ENCODE results near the gene TIMP3. TPM values are rescaled to one million over a fixed set of nuclear protein-coding genes. Genes with fewer than 3 reads are reported as not detected.
A peak's percentile ranks its signal among the peaks of the same experiment; 100 is the strongest.

TIMP3 gene
- total RNA-seq, 6 donors from 2014 or later, result 196 to 659 (median 531) TPM

DNA sequence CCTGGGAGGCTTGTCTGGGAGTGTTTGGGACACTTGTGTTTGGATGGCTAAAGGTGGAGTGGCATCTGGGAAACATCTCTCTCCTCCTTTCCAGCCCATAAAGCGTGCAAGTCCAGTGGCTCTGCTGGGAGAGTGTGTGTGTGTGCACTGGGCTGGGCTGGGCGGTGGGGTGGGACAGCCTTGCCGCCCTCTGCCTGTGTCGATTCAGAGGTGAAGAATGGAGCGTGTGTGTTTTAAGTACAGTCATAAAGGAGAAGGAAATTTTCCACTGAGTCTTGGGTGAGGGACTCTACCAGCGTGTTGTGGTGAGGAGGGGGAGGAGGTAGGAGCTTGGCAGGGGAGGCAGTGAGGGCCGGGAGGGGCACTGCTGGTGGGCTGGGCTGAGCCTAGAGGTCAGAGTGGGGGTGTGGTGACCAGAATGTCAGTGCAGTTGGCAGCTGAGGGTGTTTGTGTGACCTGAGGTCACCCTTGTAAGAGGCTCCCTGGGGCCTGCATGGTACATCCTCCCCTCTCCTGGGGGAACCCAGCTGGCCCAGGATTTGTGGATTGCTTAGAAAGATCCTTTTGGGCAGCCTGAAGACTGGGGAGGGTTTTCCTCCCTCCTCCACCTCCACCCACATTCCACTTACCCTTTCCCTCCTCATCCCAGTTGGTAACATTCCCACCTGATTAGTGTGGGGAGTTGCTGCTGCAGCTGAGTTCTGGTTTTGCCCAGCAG is 1.7 kb downstream of the TIMP3 start:
- peak overlapping the region; percentile 88 to 92 (median 90) for H3K27ac ChIP-seq
- peak overlapping the region; percentile 49 to 95 (median 85) for H3K4me3 ChIP-seq
- H3K27me3 ChIP-seq, result peaks cover 0 to 17% (median 4%) of the 10 kb centered on the region in 4 donors
- TF ChIP-seq EP300 (IDR thresholded peaks at IDR 0.05) (no peak), POLR2A (IDR thresholded peaks at IDR 0.05) (peak in 1 of 4 donors; percentile 11), POLR2AphosphoS5 (IDR thresholded peaks at IDR 0.05) (peak; percentile 19 to 26)
- TF ChIP-seq, protein P1, sequence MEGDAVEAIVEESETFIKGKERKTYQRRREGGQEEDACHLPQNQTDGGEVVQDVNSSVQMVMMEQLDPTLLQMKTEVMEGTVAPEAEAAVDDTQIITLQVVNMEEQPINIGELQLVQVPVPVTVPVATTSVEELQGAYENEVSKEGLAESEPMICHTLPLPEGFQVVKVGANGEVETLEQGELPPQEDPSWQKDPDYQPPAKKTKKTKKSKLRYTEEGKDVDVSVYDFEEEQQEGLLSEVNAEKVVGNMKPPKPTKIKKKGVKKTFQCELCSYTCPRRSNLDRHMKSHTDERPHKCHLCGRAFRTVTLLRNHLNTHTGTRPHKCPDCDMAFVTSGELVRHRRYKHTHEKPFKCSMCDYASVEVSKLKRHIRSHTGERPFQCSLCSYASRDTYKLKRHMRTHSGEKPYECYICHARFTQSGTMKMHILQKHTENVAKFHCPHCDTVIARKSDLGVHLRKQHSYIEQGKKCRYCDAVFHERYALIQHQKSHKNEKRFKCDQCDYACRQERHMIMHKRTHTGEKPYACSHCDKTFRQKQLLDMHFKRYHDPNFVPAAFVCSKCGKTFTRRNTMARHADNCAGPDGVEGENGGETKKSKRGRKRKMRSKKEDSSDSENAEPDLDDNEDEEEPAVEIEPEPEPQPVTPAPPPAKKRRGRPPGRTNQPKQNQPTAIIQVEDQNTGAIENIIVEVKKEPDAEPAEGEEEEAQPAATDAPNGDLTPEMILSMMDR (IDR thresholded peaks at IDR 0.05), result no peak
- H3K9me3 ChIP-seq, result no peaks in the 10 kb centered on the region
- peaks cover 0 to 29% (median 3%) of the 10 kb centered on the region in 4 donors for H3K36me3 ChIP-seq
- 29 to 42% methylated on average over 7 of the region's 7 CpGs for WGBS, 2 donors
- ATAC-seq (ENCODE audit: low FRiP score in 2 of 2), result peak; percentile 16
- H3K4me1 ChIP-seq, result peaks cover 6 to 25% (median 17%) of the 10 kb centered on the region in 4 donors
- DNase-seq, result peak in 1 of 2 donors; percentile 56

DNA sequence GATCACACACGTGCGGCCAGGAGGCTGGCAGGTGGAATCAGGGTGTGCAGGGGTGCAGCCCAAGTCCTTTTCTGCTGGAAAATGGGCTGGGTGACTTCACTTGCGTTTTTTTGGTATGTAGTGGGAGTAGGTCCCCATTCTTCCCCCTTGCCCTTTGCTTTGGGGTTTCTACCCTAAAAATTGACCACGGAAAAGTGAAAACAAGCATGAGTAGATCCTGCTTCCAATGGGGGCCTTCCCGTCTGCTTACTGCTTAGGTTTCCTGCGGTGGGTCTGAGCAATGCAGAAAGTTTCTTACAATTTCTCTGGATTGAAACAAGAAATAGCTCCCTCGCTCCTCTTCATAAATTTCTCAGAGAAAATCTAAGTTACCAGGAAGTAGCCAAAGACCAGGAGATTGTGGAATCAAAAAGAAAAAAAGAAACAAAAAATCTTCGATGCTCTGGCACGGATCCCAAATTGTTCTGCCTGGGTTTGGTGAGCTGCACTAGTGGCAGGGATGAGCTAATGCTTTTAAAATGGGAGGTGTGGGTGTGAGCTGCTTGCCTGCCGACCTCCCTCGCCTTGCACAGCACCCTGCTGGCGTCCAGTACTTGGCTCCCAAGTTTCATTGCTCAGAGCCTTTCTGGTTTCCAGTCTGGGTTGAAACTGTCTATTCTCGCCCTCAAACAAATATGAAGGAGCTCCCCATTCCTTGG is 2.4 kb downstream of the TIMP3 start:
- H3K4me3 ChIP-seq, result peak overlapping the region; percentile 49 to 95 (median 85)
- H3K4me1 ChIP-seq, result peaks cover 13 to 32% (median 24%) of the 10 kb centered on the region in 4 donors
- 33 to 56% methylated on average over 13 of the region's 13 CpGs for WGBS, 2 donors
- H3K36me3 ChIP-seq, result peaks cover 0 to 36% (median 9%) of the 10 kb centered on the region in 4 donors
- peaks cover 0 to 17% (median 4%) of the 10 kb centered on the region in 4 donors for H3K27me3 ChIP-seq
- DNase-seq (peak in 1 of 2 donors; percentile 15), ATAC-seq (ENCODE audit: low FRiP score in 2 of 2) (peak in 1 of 2 donors; percentile 38)
- peak overlapping the region; percentile 88 to 92 (median 90) for H3K27ac ChIP-seq
- H3K9me3 ChIP-seq, result no peaks in the 10 kb centered on the region
- TF ChIP-seq EP300 (IDR thresholded peaks at IDR 0.05) (no peak), POLR2A (IDR thresholded peaks at IDR 0.05) (no peak), POLR2AphosphoS5 (IDR thresholded peaks at IDR 0.05) (no peak)
- TF ChIP-seq, protein P1 (IDR thresholded peaks at IDR 0.05), result no peak

DNA sequence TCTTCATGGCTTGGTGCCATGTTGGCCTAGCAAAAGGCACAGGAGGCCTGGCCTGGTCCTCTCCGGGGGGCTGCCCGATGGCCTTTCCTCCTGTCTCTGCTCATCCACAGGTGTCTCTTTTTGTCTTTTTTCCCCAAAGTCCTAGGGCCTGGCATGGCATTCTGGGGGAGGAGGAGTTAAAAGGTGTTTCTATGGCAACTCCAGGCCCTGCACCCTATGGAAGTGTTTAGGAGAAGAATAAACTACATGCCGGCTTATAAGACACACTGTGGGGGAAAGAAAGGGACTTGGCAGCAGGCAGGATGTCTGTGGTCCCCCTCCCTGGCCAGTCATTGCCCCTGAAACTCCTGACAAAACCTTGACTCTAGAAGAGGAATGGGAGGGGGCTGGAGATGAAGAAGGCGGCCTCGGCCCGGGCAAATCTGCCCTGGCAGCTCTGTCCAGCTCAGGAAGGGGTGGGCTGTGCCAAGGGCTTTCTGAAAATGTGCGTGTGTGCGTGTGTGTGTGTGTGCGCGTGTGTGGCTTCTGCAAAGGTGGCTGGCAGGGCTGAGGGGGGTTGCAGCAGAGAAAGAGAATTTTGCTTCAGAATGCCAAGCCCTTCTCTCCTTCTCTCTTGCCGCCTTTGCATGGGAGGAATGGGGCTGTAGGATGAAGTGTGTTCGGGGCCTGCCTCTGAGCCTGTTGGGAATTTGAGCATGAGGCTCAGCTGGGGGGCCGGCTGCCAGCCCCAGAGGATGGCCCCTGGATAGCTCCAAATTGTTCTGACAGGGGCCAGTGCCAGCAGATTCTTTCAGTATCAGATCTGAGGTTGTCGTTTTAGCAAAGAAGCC is 3.2 kb downstream of the TIMP3 start:
- Histone ChIP-seq H3K27me3 (peaks cover 0 to 17% (median 4%) of the 10 kb centered on the region in 4 donors), H3K27ac (peak overlapping the region; percentile 88 to 92 (median 90)), H3K9me3 (no peaks in the 10 kb centered on the region), H3K36me3 (peaks cover 0 to 43% (median 11%) of the 10 kb centered on the region in 4 donors), H3K4me1 (peaks cover 22 to 40% (median 29%) of the 10 kb centered on the region in 4 donors), H3K4me3 (peak overlapping the region; percentile 49 to 95 (median 85))
- 48 to 65% methylated on average over 12 to 14 of the region's 14 CpGs for WGBS, 2 donors
- no peak for TF ChIP-seq POLR2A (IDR thresholded peaks at IDR 0.05)
- TF ChIP-seq EP300 (IDR thresholded peaks at IDR 0.05), result no peak
- TF ChIP-seq, protein P1 (IDR thresholded peaks at IDR 0.05), result no peak
- TF ChIP-seq POLR2AphosphoS5 (IDR thresholded peaks at IDR 0.05), result no peak
- ATAC-seq (ENCODE audit: low FRiP score in 2 of 2) (no peak), DNase-seq (peak in 1 of 2 donors; percentile 46)

DNA sequence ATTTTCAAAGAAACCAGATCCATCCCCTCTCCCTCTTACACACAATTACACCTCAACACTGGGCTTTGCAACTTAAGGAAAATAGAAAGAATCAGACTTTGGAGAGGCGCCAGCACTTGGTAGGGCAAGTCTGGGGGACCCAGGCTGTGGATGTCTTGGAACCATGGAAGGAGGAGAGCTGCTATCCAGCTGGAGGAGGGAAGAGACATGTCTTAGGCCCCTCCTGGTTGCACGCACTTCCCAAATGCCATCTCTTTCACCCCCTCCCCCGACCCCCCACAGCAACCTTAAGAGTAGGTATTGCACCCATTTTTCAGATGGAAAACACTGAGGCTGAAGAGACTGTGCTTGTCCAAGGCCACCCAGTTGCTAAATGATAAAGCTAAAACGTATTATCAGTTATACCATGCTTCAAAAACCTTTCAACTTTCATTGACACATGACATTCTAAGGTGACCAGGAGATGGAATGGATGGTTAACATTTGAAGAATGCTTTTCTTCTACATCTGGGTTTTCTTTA is 3.9 kb downstream of the TIMP3 start:
- H3K4me3 ChIP-seq, result peak overlapping the region; percentile 49 to 95 (median 85)
- no peak for DNase-seq
- no peak for ATAC-seq (ENCODE audit: low FRiP score in 2 of 2)

More for the DNA sequence above, 3.9 kb downstream of the TIMP3 start:
- 59 to 69% methylated on average over 4 of the region's 4 CpGs for WGBS, 2 donors
- Histone ChIP-seq H3K9me3 (no peaks in the 10 kb centered on the region), H3K27ac (peak overlapping the region in 3 of 4 donors; percentile 90 to 92 (median 90)), H3K36me3 (peaks cover 0 to 49% (median 12%) of the 10 kb centered on the region in 4 donors), H3K4me1 (peaks cover 28 to 47% (median 35%) of the 10 kb centered on the region in 4 donors), H3K27me3 (peaks cover 0 to 17% (median 4%) of the 10 kb centered on the region in 4 donors)
- peak in 1 of 2 donors; percentile 11 for TF ChIP-seq POLR2AphosphoS5 (IDR thresholded peaks at IDR 0.05)
- peak in 1 of 4 donors; percentile 6 for TF ChIP-seq POLR2A (IDR thresholded peaks at IDR 0.05)
- TF ChIP-seq, protein P1 (IDR thresholded peaks at IDR 0.05), result no peak

Data from upper lobe of left lung (tissue), 6 donors.